HFF-Myc (cell line): ENCODE results near the gene GTF2H4.

Experiments used
- DNase-seq: peaks from one replicate; pipeline ENCODE4 v3.0.0-alpha.2; 2011; ENCODE audit warnings: low read depth; ENCODE audit errors: extremely low read depth
- H3K4me3 ChIP-seq: replicated peaks from 2 replicates; pipeline ENCODE4 v1.5.1; 2011; ENCODE audit warnings: low read depth, mild to moderate bottlenecking, control low read depth, low read length
- TF ChIP-seq, protein P1 (sequence below): IDR thresholded peaks from 2 replicates; pipeline ENCODE4 v1.5.1; 2012; ENCODE audit warnings: mild to moderate bottlenecking, low read depth, low read length, control low read depth; ENCODE audit errors: missing control alignments

GTF2H4 gene

DNA sequence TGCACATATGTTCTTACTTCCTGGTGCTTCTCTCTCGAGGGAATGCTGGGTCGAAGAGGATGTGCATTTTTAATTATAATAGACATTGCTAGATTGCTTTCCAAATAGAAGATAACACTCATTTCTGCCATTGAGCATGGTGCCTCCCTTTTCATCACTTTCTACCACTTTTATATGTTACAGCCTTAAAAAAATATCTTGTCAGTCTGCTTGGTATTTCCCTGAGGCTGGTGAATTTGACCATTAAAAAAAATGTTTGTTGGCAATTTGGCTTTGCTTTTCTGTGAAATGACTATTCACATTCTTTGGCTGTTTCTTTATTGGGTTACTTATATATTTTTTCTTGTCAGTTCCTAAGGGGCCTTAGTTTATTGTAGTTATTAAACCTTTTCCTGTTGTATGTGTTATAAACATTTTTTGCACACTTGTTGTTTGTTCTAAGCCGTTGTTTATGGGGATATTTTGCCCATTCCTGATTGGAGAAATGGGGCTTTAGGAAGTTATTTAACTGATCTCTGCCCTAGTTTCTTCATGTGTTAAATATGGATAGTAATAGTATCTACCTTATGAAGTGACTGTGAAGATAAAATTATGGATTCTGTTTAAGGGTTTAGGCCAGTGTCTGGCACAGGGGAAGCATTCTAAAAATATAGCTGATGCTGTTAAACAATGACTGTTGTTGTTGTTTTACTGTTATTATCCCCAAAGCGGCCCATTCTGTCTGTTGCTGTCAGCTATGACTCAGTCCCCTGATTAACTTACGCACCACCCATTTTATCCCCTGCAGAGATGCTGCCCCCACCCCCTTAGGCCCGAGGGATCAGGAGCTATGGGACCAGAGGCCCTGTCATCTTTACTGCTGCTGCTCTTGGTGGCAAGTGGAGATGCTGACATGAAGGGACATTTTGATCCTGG, 19.8 kb upstream of the GTF2H4 start:
- no peak for DNase-seq
- TF ChIP-seq, protein P1, sequence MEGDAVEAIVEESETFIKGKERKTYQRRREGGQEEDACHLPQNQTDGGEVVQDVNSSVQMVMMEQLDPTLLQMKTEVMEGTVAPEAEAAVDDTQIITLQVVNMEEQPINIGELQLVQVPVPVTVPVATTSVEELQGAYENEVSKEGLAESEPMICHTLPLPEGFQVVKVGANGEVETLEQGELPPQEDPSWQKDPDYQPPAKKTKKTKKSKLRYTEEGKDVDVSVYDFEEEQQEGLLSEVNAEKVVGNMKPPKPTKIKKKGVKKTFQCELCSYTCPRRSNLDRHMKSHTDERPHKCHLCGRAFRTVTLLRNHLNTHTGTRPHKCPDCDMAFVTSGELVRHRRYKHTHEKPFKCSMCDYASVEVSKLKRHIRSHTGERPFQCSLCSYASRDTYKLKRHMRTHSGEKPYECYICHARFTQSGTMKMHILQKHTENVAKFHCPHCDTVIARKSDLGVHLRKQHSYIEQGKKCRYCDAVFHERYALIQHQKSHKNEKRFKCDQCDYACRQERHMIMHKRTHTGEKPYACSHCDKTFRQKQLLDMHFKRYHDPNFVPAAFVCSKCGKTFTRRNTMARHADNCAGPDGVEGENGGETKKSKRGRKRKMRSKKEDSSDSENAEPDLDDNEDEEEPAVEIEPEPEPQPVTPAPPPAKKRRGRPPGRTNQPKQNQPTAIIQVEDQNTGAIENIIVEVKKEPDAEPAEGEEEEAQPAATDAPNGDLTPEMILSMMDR: no peak
- no peak overlapping the region for H3K4me3 ChIP-seq

DNA sequence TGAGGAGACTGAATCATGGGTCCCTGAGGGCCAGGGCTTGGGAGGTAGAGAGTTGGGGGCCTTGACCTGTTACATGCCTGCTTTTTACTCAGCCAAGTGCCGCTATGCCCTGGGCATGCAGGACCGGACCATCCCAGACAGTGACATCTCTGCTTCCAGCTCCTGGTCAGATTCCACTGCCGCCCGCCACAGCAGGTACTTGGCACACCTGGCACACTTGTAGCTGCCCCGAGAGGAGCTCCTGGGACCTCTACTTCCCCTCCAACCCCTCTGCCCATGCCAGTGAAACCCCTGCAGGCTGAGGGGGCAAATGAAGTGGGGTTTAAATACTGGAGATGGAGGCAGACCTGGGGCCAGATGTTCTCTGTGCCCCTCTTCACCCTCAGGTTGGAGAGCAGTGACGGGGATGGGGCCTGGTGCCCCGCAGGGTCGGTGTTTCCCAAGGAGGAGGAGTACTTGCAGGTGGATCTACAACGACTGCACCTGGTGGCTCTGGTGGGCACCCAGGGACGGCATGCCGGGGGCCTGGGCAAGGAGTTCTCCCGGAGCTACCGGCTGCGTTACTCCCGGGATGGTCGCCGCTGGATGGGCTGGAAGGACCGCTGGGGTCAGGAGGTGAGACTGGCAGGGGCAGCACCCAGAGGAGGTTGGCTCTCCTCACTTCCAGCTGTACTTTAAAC, 19.1 kb upstream of the GTF2H4 start:
- H3K4me3 ChIP-seq: no peak overlapping the region
- no peak for DNase-seq
- TF ChIP-seq, protein P1: no peak

DNA sequence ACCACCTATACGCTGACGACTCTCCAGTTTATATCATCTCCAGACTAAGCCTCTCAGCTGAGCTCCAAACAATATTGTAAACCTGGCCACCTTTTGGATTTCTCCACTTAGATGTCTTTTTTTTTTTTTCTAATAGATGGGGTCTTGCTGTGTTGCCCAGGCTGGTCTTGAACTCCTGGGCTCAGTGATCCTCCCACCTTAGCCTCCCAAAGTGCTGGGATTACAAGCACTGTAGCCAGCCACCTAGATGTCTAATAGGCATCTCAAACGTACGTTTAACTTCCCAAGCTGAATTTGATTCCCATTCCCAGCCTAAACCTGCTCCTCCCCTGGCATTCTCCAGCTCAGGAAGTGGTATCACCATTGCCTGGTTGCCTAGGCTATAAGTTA, 18.5 kb upstream of the GTF2H4 start:
- no peak overlapping the region for H3K4me3 ChIP-seq
- TF ChIP-seq, protein P1: no peak
- no peak for DNase-seq

DNA sequence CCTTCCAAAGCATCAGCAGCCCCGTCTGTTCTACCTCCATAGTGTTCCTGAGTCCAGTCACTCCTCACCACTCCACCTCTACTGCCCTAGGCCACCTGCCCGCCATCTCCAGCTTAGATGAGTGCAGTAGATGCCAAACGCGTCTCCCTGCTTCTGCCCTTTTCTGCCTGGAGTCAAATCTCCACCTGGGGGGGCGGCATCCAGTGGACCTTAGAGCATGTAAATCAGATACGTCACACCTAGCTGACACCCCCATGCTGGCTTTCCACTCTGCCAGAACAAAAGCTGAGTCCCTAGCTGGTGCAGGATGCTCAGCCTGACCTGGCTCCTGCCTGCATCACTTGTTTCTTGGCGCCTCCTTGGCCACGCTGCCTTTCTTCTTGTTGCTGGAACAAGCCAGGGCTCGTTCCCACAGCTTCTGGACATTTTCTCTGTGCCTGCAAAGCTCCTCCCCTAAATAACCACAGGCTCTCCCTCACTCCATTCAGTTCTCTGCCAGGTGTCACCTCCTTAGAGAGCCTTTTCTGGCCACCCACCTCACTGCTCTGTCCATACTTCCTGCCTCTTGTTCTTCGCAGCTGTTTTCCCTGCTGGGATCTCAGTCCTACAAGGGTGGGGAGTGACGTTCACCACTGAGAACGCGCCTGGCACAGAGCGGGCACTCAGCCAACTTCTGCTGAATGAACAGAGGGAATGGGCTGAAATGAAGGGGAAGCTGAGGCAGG, 17.9 kb upstream of the GTF2H4 start:
- TF ChIP-seq, protein P1: no peak
- DNase-seq: no peak
- no peak overlapping the region for H3K4me3 ChIP-seq

DNA sequence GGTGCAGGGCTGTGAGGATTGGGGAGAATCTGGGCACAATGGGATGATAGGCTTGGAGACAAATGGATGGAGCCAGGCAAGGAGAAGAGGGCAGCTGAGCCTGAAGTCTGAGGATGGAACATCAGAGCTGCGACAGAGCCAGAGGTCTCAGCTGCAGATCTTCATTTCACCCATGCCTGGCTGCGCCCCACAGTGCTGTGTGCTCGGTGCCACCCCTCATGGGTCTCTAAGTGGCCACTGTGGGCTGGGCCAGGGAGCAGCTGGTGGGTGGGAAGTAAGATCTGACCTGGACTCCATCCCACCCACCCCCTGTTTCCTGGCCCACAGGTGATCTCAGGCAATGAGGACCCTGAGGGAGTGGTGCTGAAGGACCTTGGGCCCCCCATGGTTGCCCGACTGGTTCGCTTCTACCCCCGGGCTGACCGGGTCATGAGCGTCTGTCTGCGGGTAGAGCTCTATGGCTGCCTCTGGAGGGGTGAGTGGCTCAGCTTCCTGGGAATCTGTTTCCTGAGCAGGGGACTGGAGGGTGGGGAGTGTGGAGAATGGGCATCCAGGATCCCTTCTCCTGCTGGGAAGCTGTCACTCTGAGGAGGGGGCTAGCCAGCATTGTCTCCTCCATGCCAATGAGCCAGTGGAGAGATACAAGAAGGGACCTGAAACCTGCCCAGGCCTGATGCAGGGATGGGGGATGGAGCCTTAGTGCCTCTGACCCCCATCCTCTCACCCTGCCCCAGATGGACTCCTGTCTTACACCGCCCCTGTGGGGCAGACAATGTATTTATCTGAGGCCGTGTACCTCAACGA, 17.2 kb upstream of the GTF2H4 start:
- DNase-seq: no peak
- TF ChIP-seq, protein P1: no peak
- H3K4me3 ChIP-seq: no peak overlapping the region

DNA sequence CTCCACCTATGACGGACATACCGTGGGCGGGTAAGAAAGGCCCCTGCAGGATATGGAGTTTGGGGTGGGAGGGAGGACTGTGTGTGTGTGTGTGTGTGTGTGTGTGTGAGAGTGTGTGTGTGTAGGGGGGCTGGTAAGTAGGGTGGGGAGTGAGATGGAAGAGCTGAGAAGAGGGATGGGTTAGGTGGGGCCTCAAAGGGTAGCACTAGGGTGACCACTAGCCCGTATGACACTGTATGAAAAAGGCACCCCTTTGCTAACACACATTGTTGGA, 16.6 kb upstream of the GTF2H4 start:
- DNase-seq: no peak
- no peak overlapping the region for H3K4me3 ChIP-seq
- TF ChIP-seq, protein P1: no peak
